K562 (cell line): Measurements from ENCODE around the gene DNAJC6. TPM values are rescaled to one million over a fixed set of nuclear protein-coding genes. Genes with fewer than 3 reads are reported as not detected.

Experiments
- ADNP ChIP-seq: fragments of 200-800 bp; sonication (Bioruptor generic); IDR thresholded peaks from 2 replicates; pipeline ENCODE4 v1.6.1; 2016; ENCODE audit warnings: missing genetic modification characterization, missing compliant biosample characterization
- ATF2 ChIP-seq: sonication (generic); formaldehyde crosslinking; IDR thresholded peaks from 2 replicates; pipeline ENCODE4 v1.8.1; 2022; ENCODE audit warnings: missing genetic modification reagents
- CGGBP1 ChIP-seq: fragments of 250-450 bp; sonication (Bioruptor Pico); IDR thresholded peaks from 2 replicates; pipeline ENCODE4 v1.9.0; 2021; ENCODE audit warnings: mild to moderate bottlenecking
- CREB3 ChIP-seq: fragments of 450-650 bp; conservative IDR thresholded peaks from 2 replicates; pipeline ENCODE4 v1.6.1; 2016; ENCODE audit warnings: missing genetic modification characterization, low read depth, mild to moderate bottlenecking, missing compliant biosample characterization, moderate library complexity
- ELF2 ChIP-seq: fragments of 250-450 bp; sonication (Bioruptor Pico); IDR thresholded peaks from 2 replicates; pipeline ENCODE4 v1.5.0; 2021; ENCODE audit warnings: mild to moderate bottlenecking
- IRF2 ChIP-seq: sonication (generic); formaldehyde crosslinking; IDR thresholded peaks from 2 replicates; pipeline ENCODE4 v1.8.1; 2022; ENCODE audit warnings: mild to moderate bottlenecking, missing genetic modification reagents
- NCOR1 ChIP-seq: fragments of 450-650 bp; IDR thresholded peaks from 2 replicates; pipeline ENCODE4 v1.6.1; 2016; ENCODE audit warnings: mild to moderate bottlenecking, moderate library complexity
- NRF1 ChIP-seq, 2 experiments: fragments of 450-650 bp; IDR thresholded peaks in 1 of 2; conservative IDR thresholded peaks in 1 of 2; 2 replicates each; pipeline ENCODE4 v1.6.1; 2014; ENCODE audit warnings: mild to moderate bottlenecking in 2 of 2
- SMARCC2 ChIP-seq: fragments of 450-650 bp; IDR thresholded peaks from 2 replicates; pipeline ENCODE4 v1.6.1; 2017; ENCODE audit warnings: antibody characterized with exemption, moderate library complexity, mild to moderate bottlenecking, low read depth
- SP2 ChIP-seq: IDR thresholded peaks from 2 replicates; pipeline ENCODE4 v1.6.1; 2011; ENCODE audit warnings: mild to moderate bottlenecking, low read depth, low read length, moderate library complexity; ENCODE audit not compliant: poor library complexity, severe bottlenecking; ENCODE audit errors: extremely low read depth
- WHSC1 ChIP-seq: IDR thresholded peaks from one replicate; pipeline ENCODE4 v1.6.1; 2012; ENCODE audit warnings: low read length, control low read depth, inconsistent platforms
- ZBTB2 ChIP-seq: fragments of 450-650 bp; IDR thresholded peaks from 2 replicates; pipeline ENCODE4 v1.6.1; 2016; ENCODE audit warnings: antibody characterized with exemption
- ZBTB8A ChIP-seq: fragments of 450-650 bp; IDR thresholded peaks from 2 replicates; pipeline ENCODE4 v1.6.1; 2018; ENCODE audit warnings: mild to moderate bottlenecking, moderate library complexity; ENCODE audit not compliant: partially characterized antibody
- ZNF318 ChIP-seq, 2 experiments: fragments of 450-650 bp; IDR thresholded peaks; 2 replicates each; pipeline ENCODE4 v1.6.1; 2016; ENCODE audit warnings: mild to moderate bottlenecking in 2 of 2, borderline replicate concordance in 1 of 2, low read depth in 1 of 2, moderate library complexity in 1 of 2
- polyA plus RNA-seq, 8 experiments: library from polyadenylated mRNA; depleted of rRNA in 4 of 8; stranded (reverse) in 5 of 8; unstranded in 3 of 8; fragments of >200 nt; fragmentation: Nextera tagmentation in 2 of 8; fragmentation: Illumina TruSeq in 1 of 8; extraction: Ambion mirVana in 2 of 8; extraction: Trizol in 1 of 8; gene quantifications; 2 replicates each; pipeline versions ENCODE4 v1.2.1 to v1.2.3, GENCODE V29; 2011 to 2014; ENCODE audit warnings: inconsistent platforms in 1 of 8, missing spikeins in 1 of 8
- total RNA-seq, 7 experiments: library from RNA; depleted of rRNA in 6 of 7; stranded (reverse); fragments of >200 nt in 6 of 7; fragmentation: Illumina TruSeq in 2 of 7; extraction: Trizol in 2 of 7; gene quantifications; 2 replicates each; pipeline versions ENCODE4 v1.2.1 to v1.2.3, GENCODE V29; 2011 to 2021; ENCODE audit warnings: low replicate concordance in 1 of 7

Gene DNAJC6
- total and polyA plus RNA-seq, 9 of the 15 experiments (the other 6 are each of a cell fraction or from before 2014, with no cell fraction given), result 6.7 to 78.7 (median 28.0) TPM

- TF ChIP-seq ZNF318 (IDR thresholded peaks at IDR 0.05; ENCODE audit: borderline replicate concordance in 1 of 2, low read depth in 1 of 2), result no peak
- 0 out of 4 replicates have a peak, but pooled peaks of 1 of the 2 experiments have one; percentile 2 for TF ChIP-seq NRF1 (conservative IDR thresholded peaks at IDR 0.05 in 1 of 2, IDR thresholded peaks at IDR 0.05 in 1 of 2)
- no peak for TF ChIP-seq WHSC1
- no peak for TF ChIP-seq SP2
- peak; percentile 43; the same call in 1 of the 2 replicates for TF ChIP-seq CGGBP1 (CRISPR knock-in tag)
- peak; percentile 86 for TF ChIP-seq ZBTB2
- TF ChIP-seq CREB3 (tag), result no peak
- no peak for TF ChIP-seq IRF2 (CRISPR knock-in tag)
- TF ChIP-seq ATF2 (CRISPR knock-in tag), result no peak
- TF ChIP-seq ELF2 (CRISPR knock-in tag), result peak; percentile 61; the same call in 1 of the 2 replicates
- no peak for TF ChIP-seq ADNP (tag)
- TF ChIP-seq SMARCC2, result no peak
- TF ChIP-seq NCOR1, result no peak
- TF ChIP-seq ZBTB8A, result no peak
Observed at GRCh38 chr1:65420590-65421350, 111.4 kb downstream of the DNAJC6 start, which contains the start of the genes LEPR and LEPROT (continued).
